LHCN-M2 (cell line): Measurements from ENCODE around the gene SLC47A1. TPM values are rescaled to one million over a fixed set of nuclear protein-coding genes. Genes with fewer than 3 reads are reported as not detected.
A peak's percentile ranks its signal among the peaks of the same experiment; 100 is the strongest.
"Not testable (repeated sequence)": the region's sequence is repeated elsewhere in the genome, so short reads cannot be mapped to it uniquely, and the experiment has no call there.

Source experiments
- DNase-seq: peaks from one replicate; pipeline ENCODE4 v3.0.0-alpha.2; 2012; ENCODE audit warnings: low read depth
- polyA plus RNA-seq: library from polyadenylated mRNA; unstranded; fragments of >200 nt; gene quantifications from one replicate; pipeline ENCODE4 v1.2.1, GENCODE V29; 2012; ENCODE audit warnings: missing spikeins
- total RNA-seq: library from RNA; depleted of rRNA; stranded (reverse); fragments of >200 nt; gene quantifications from 2 replicates; pipeline ENCODE4 v1.2.3, GENCODE V29; 2014; rRNA removed

Gene SLC47A1
- total RNA-seq = 0.17 TPM in 1 of 2 replicates, not detected in the other
- 0.04 TPM for polyA plus RNA-seq

GRCh38 chr17:19533718-19534561, at the start of gene SLC47A1:
SLC47A1 (plus strand) TSS chr17:19533854; CDS start chr17:19533940, 86 bp downstream.
- DNase-seq = no peak

GRCh38 chr17:19485800-19486340, 47.8 kb upstream of the SLC47A1 start:
- DNase-seq = no peak

GRCh38 chr17:19486351-19487023, 47.2 kb upstream of the SLC47A1 start:
- DNase-seq = no peak

GRCh38 chr17:19487024-19487600, 46.5 kb upstream of the SLC47A1 start:
- DNase-seq = no peak

GRCh38 chr17:19492141-19492540, 41.5 kb upstream of the SLC47A1 start:
- no peak for DNase-seq

GRCh38 chr17:19494961-19495806, 38.5 kb upstream of the SLC47A1 start:
- no peak for DNase-seq

GRCh38 chr17:19495828-19496528, 37.7 kb upstream of the SLC47A1 start:
- no peak for DNase-seq

- no peak for DNase-seq
Measured at GRCh38 chr17:19497624-19498023, 36.0 kb upstream of the SLC47A1 start.

GRCh38 chr17:19501219-19501618, 32.4 kb upstream of the SLC47A1 start:
- no peak for DNase-seq

GRCh38 chr17:19502517-19502916, 31.1 kb upstream of the SLC47A1 start:
- no peak for DNase-seq

GRCh38 chr17:19505561-19505960, 28.1 kb upstream of the SLC47A1 start:
- DNase-seq = not testable (repeated sequence)

- DNase-seq = peak; percentile 90
Measured at GRCh38 chr17:19507775-19508576, 25.7 kb upstream of the SLC47A1 start.

- no peak for DNase-seq
Measured at GRCh38 chr17:19508577-19508867, 25.1 kb upstream of the SLC47A1 start.

- not testable (repeated sequence) for DNase-seq
Measured at GRCh38 chr17:19509281-19509852, 24.3 kb upstream of the SLC47A1 start.

GRCh38 chr17:19510903-19511302, 22.8 kb upstream of the SLC47A1 start:
- DNase-seq = no peak

- DNase-seq = peak; percentile 56
Measured at GRCh38 chr17:19513897-19514488, 19.7 kb upstream of the SLC47A1 start.

GRCh38 chr17:19517699-19518098, 16.0 kb upstream of the SLC47A1 start:
- no peak for DNase-seq

GRCh38 chr17:19519388-19520291, 14.0 kb upstream of the SLC47A1 start:
- DNase-seq = not testable (repeated sequence)
